GM21367 (cell line): ENCODE data around the gene GLIPR1.
"Not testable (repeated sequence)": the region's sequence is repeated elsewhere in the genome, so short reads cannot be mapped to it uniquely, and the experiment has no call there.

ENCODE experiments used
- ATAC-seq: cut with Tn5 transposase; IDR thresholded peaks from one replicate; pipeline ENCODE4 v1.9.1; 2021; ENCODE audit not compliant: unreplicated experiment

The GLIPR1 gene

GRCh38 chr12:75508159-75508558, 27.6 kb downstream of the GLIPR1 start:
- no peak for ATAC-seq

- ATAC-seq: no peak
These were observed 29.1 kb downstream of the GLIPR1 start for GRCh38 chr12:75509621-75510020.

DNA sequence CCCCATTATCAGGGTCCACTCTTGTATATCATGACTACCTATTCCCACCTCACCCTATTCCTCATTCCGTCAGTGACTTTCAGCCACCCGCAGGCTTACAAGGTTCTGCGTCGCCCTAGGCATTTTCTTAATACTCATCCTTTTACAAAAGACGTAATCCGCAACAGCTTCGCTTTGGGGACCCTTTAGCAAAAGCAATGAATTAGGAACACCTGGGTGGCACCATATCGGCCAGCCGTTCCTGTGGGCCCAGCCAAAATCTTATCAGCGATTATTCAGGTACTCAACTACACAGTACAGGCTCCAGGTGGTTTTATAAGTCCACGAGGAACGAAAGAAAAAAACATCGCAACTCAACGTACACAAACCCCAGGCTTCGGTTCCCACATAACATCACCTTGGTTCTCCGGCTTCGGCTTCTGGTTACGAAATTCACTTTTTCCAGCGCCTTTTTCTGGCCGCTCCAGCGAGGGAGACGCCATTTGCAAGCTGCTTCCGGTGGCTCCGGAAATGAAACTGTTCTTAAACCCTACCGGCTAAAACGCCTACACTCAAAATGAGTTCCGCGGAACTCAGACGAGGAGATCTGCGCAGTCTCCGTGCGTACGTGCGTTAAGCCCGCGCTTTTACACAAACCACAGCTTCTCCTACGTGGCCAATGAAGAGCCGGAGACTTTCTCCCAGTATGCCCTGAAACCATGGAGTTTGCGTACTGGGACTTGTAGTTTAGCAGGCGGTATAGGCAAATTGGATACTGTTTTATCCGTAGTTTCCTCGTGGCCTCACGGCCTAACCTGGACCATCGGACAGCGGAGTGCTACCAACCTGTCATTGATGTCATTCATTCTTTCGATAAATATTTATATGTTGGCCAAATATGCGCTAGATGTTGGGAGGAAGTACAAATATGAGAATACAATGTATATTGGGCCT, 30.8 kb downstream of the GLIPR1 start, which contains the start of gene KRR1:
Gene KRR1, minus strand, starts transcription at position 494 of the 933 bp plus-strand sequence. Its CDS starts 12 bp downstream, at position 482.
- ATAC-seq: peak; percentile 98

DNA sequence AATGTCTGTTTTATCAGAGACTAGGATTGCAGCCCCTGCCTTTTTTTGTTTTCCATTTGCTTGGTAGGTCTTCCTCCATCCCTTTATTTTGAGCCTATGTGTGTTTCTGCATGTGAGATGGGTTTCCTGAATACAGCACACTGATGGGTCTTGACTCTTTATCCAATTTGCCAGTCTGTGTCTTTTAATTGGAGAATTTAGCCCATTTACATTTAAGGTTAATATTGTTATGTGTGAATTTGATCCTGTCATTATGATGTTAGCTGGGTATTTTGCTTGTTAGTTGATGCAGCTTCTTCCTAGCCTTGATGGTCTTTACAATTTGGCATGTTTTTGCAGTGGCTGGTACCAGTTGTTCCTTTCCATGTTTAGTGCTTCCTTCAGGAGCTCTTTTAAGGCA, 40.7 kb downstream of the GLIPR1 start:
- not testable (repeated sequence) for ATAC-seq

- not testable (repeated sequence) for ATAC-seq
These were observed 41.6 kb downstream of the GLIPR1 start for GRCh38 chr12:75522124-75522523.

DNA sequence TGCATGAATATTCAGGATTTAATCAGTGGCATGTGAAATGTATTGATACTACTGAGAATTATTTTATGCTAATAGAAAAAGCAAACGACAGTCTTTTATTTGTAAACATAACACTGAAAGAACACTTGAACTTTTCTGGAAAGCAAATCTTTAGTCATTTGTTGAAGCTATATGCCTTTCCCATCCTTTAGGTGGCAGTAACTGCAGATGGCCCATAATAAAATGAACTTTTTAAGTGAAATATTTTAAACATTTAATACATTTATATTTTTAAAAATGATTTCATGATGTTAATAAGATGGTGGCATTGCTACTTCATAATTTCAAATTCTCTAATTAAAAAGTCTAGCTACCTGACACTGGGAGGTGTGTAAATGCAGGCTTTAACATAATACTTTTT, 44.7 kb downstream of the GLIPR1 start:
- no peak for ATAC-seq

GRCh38 chr12:75526655-75527511, 46.3 kb downstream of the GLIPR1 start:
- peak; percentile 96 for ATAC-seq

DNA sequence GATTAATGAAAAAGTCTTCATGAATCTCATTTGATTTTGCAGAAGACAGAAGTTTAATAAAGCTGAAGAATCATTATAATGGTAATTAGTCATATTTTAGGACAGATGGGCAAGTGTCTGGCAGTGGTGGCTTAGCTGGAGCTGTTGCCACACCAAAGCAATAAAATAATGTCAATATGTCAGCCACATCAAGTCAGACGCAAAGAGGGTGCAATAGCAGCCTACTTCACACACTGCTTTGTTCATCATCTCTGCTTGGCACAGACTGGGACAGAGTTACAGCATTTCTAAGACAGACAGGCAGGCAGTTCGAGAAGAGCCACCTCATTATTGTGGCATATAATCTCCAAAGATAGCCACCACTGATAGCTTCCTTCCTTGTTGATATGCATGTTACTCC, 47.7 kb downstream of the GLIPR1 start:
- no peak for ATAC-seq

DNA sequence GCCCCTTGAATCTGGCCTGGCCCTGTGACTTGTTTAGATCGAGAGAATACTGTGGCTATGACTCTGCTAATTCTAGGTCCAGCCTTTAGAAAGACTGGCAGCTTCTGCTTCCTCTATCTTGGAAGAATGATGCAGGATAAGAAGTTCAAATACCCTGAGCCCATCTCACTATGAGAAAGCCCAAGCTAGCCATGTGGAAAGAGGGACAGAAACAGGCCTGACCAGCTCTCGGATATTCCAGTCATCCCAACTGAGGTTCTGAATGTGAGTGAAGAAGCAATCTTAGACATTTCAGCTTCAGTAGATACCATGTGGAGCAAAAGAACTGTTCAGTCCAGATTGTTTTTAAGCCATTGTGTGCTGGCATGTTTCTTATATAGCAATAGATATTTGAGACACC, 48.1 kb downstream of the GLIPR1 start:
- no peak for ATAC-seq

GRCh38 chr12:75529316-75529715, 48.8 kb downstream of the GLIPR1 start:
- no peak for ATAC-seq

- ATAC-seq: no peak
These were observed 49.3 kb downstream of the GLIPR1 start for GRCh38 chr12:75529826-75530225.

GRCh38 chr12:75533239-75533638, 52.7 kb downstream of the GLIPR1 start:
- no peak for ATAC-seq

- no peak for ATAC-seq
These were observed 59.3 kb downstream of the GLIPR1 start for GRCh38 chr12:75539889-75540288.

GRCh38 chr12:75542942-75543341, 62.4 kb downstream of the GLIPR1 start:
- ATAC-seq: no peak

DNA sequence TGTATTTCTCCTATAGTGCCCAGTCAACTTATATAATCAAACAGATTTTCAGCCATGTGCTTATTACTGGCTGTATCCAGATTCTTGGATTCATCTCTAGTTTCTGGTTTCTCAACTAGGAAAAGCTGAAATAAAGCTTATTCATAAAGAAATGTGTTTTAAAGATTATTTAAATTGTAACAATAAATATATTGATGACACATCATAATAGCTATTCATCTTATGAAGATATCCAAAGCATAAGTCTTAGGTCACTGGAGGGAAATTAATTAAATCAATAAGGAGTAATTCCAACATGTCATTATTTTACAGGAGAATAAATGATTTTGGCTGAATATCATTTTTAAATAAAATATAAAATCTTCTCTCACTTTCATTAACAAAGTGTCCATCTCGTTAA, 63.0 kb downstream of the GLIPR1 start:
- ATAC-seq: no peak

DNA sequence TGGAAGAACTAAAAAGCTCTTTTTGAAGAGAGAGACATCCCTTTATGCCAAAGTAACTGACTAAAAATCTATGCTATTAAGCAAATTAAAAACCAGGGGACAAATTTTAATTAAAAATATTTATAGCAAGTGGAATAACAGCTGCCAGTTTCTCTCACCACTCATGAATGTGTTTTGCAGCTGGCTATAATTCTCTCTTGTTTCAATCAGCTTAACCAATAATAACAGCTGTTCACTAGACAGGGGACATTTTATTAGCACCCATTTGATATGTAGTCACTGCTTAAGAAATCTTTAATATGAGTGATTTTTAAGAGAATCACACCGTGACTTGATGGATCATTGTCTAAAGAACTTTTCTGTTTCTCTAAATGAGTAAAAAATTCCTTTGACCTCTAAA, 65.1 kb downstream of the GLIPR1 start:
- ATAC-seq: no peak

GRCh38 chr12:75548879-75549278, 68.3 kb downstream of the GLIPR1 start:
- no peak for ATAC-seq

- no peak for ATAC-seq
These were observed 69.4 kb downstream of the GLIPR1 start for GRCh38 chr12:75549989-75550388.

DNA sequence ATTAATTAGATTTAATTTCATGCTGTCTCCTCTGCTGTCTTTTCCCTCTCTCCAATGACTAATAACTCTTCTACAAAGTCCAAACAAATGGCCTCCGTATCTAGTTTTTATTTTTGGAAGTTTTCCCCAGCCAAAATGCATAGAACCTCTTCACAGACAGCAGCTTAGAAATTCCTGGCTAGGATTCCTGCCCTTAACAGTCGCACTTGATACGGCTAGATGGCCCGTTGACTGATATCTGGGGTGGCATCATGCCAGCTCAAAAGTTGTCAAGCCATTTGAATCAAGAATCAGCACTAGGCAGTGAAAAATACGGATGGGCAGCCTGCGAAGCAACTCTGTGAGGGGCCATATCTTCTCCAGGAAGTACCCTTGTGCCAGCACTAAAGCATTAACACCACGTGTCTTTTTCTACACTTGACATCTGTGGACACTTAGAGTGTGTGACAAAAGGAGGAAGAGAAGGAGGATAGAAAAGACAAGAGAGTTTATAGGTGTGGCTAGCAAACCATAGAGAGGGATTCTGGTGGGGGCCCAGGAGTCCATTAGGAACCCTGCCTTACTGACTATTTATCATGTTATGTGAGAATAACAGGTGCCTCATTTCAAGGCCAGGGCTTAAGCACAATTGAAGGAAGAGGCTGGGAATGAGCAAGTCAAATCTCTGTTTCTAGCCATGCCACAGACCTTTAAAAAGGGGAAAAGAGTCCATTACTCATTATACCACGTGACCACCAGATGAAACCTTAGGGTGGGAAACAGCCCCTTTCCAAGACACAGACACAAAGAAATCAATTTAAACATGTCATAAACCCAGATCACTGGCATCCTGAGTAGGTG, 70.1 kb downstream of the GLIPR1 start:
- ATAC-seq: no peak

GRCh38 chr12:75551477-75551876, 70.9 kb downstream of the GLIPR1 start:
- no peak for ATAC-seq

DNA sequence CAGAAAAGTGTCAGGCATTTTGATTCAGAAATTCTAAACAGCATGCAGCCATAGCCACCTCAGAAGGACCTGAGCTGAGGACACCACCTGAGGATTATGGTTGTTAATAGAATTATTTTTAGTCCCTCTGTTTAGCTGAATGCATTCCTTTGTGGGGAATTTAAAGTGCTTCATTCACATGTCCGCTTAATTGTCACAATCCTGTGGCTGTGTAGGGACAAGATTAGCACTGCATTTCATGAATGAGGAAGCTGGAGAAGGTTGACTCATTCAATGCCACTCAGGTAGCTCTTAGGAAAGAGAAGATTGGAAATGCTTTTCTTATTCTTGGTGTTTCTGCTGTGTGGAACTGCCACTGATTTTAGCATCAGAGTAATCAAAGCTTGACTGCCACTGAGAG, 72.8 kb downstream of the GLIPR1 start:
- no peak for ATAC-seq
